WTC11 (cell line): ENCODE results near the gene NME8. TPM values are rescaled to one million over a fixed set of nuclear protein-coding genes. Genes with fewer than 3 reads are reported as not detected.

Source experiments
- ATAC-seq: fragments of 200-7000 bp; cut with Tn5 transposase; 2 replicates; pipeline ENCODE4 v1.10.0; 2021; ENCODE audit warnings: mild to moderate bottlenecking, moderate library complexity
- CTCF ChIA-PET: fragments of 300-600 bp; sonication (Branson Sonifier 250); formaldehyde crosslinking; loops from one replicate; lab custom pipeline; 2021; ENCODE audit warnings: antibody characterized with exemption; lab: Charles Lee
- POLR2A ChIA-PET: fragments of 350-600 bp; sonication (Branson Sonifier 250); formaldehyde crosslinking; loops from one replicate; lab custom pipeline; 2021; ENCODE audit warnings: antibody characterized with exemption; lab: Charles Lee
- DNase-seq: peaks from one replicate; pipeline ENCODE4 v3.0.0; 2021; ENCODE audit warnings: low spot score
- H3K27ac Mint-ChIP-seq: 2 replicates; pipeline ENCODE4 v1.8.0; 2021; ENCODE audit warnings: mixed read lengths
- H3K27me3 Mint-ChIP-seq: 2 replicates; pipeline ENCODE4 v1.8.0; 2021; ENCODE audit warnings: low read depth, mild to moderate bottlenecking, moderate library complexity, mixed read lengths
- H3K36me3 Mint-ChIP-seq: 2 replicates; pipeline ENCODE4 v1.8.0; 2021; ENCODE audit warnings: mixed read lengths
- H3K4me1 Mint-ChIP-seq: 2 replicates; pipeline ENCODE4 v1.8.0; 2022; ENCODE audit warnings: mixed read lengths
- H3K4me3 Mint-ChIP-seq: 2 replicates; pipeline ENCODE4 v1.8.0; 2021; ENCODE audit warnings: mild to moderate bottlenecking, moderate library complexity, mixed read lengths
- H3K9me3 Mint-ChIP-seq: 2 replicates; pipeline ENCODE4 v1.8.0; 2021; ENCODE audit warnings: mixed read lengths
- ATF3 ChIP-seq: sonication (generic); formaldehyde crosslinking; conservative IDR thresholded peaks from 2 replicates; pipeline ENCODE4 v1.8.1; 2022; ENCODE audit warnings: mild to moderate bottlenecking, missing genetic modification reagents
- CBFB ChIP-seq: sonication (generic); formaldehyde crosslinking; IDR thresholded peaks from 2 replicates; pipeline ENCODE4 v1.8.1; 2022; ENCODE audit warnings: mild to moderate bottlenecking, low read depth, missing genetic modification reagents
- CREB1 ChIP-seq: sonication (generic); formaldehyde crosslinking; IDR thresholded peaks from 2 replicates; pipeline ENCODE4 v1.8.0; 2023; ENCODE audit warnings: mild to moderate bottlenecking, missing genetic modification reagents
- CREM ChIP-seq: sonication (generic); formaldehyde crosslinking; IDR thresholded peaks from 2 replicates; pipeline ENCODE4 v1.8.1; 2022; ENCODE audit warnings: mild to moderate bottlenecking, missing genetic modification reagents, moderate library complexity
- ESRRA ChIP-seq: sonication (generic); formaldehyde crosslinking; IDR thresholded peaks from 2 replicates; pipeline ENCODE4 v1.8.1; 2022; ENCODE audit warnings: mild to moderate bottlenecking, missing genetic modification reagents, borderline replicate concordance
- ETV6 ChIP-seq: sonication (generic); formaldehyde crosslinking; IDR thresholded peaks from 2 replicates; pipeline ENCODE4 v1.8.1; 2022; ENCODE audit warnings: mild to moderate bottlenecking, missing genetic modification reagents
- FOXJ3 ChIP-seq: sonication (generic); formaldehyde crosslinking; IDR thresholded peaks from 2 replicates; pipeline ENCODE4 v1.9.0; 2021; ENCODE audit warnings: missing genetic modification reagents, mild to moderate bottlenecking, borderline replicate concordance
- HMGA2 ChIP-seq: fragments of 250-450 bp; sonication (Bioruptor Pico); IDR thresholded peaks from 2 replicates; pipeline ENCODE4 v1.4.0; 2021; ENCODE audit warnings: mild to moderate bottlenecking, moderate library complexity
- JUN ChIP-seq: sonication (generic); formaldehyde crosslinking; IDR thresholded peaks from 2 replicates; pipeline ENCODE4 v1.8.0; 2023; ENCODE audit warnings: mild to moderate bottlenecking, missing genetic modification reagents
- MLX ChIP-seq: sonication (generic); formaldehyde crosslinking; IDR thresholded peaks from 2 replicates; pipeline ENCODE4 v1.8.1; 2023; ENCODE audit warnings: mild to moderate bottlenecking, missing genetic modification reagents, moderate library complexity
- MXD4 ChIP-seq: fragments of 250-450 bp; sonication (Bioruptor Pico); IDR thresholded peaks from 2 replicates; pipeline ENCODE4 v1.8.0; 2021; ENCODE audit warnings: mild to moderate bottlenecking, moderate library complexity, borderline replicate concordance
- NFATC4 ChIP-seq: fragments of 250-450 bp; sonication (Bioruptor Pico); IDR thresholded peaks from 2 replicates; pipeline ENCODE4 v1.9.0; 2021; ENCODE audit warnings: mild to moderate bottlenecking
- NFE2L1 ChIP-seq: sonication (generic); formaldehyde crosslinking; IDR thresholded peaks from 2 replicates; pipeline ENCODE4 v1.8.1; 2023; ENCODE audit warnings: missing genetic modification reagents
- NR3C1 ChIP-seq: sonication (generic); formaldehyde crosslinking; conservative IDR thresholded peaks from 2 replicates; pipeline ENCODE4 v1.8.1; 2023; ENCODE audit warnings: low read depth, mild to moderate bottlenecking, missing genetic modification reagents
- PRDM15 ChIP-seq: sonication (generic); formaldehyde crosslinking; IDR thresholded peaks from 2 replicates; pipeline ENCODE4 v1.8.0; 2022; ENCODE audit warnings: missing genetic modification reagents
- PRRX2 ChIP-seq: fragments of 250-450 bp; sonication (Bioruptor Pico); IDR thresholded peaks from 2 replicates; pipeline ENCODE4 v1.8.0; 2021; ENCODE audit warnings: mild to moderate bottlenecking
- RELA ChIP-seq: sonication (generic); formaldehyde crosslinking; IDR thresholded peaks from 2 replicates; pipeline ENCODE4 v1.8.1; 2022; ENCODE audit warnings: missing genetic modification reagents, mild to moderate bottlenecking, borderline replicate concordance
- SMAD4 ChIP-seq: sonication (generic); formaldehyde crosslinking; IDR thresholded peaks from 2 replicates; pipeline ENCODE4 v1.8.0; 2022; ENCODE audit warnings: mild to moderate bottlenecking, missing genetic modification reagents
- STAT6 ChIP-seq: sonication (generic); formaldehyde crosslinking; conservative IDR thresholded peaks from 2 replicates; pipeline ENCODE4 v1.8.1; 2023; ENCODE audit warnings: mild to moderate bottlenecking, low read depth, missing genetic modification reagents, moderate library complexity
- USF1 ChIP-seq: sonication (generic); formaldehyde crosslinking; IDR thresholded peaks from 2 replicates; pipeline ENCODE4 v1.8.0; 2022; ENCODE audit warnings: mild to moderate bottlenecking, missing genetic modification reagents
- ZBTB21 ChIP-seq: sonication (generic); formaldehyde crosslinking; IDR thresholded peaks from 2 replicates; pipeline ENCODE4 v1.8.1; 2023; ENCODE audit warnings: mild to moderate bottlenecking, missing genetic modification reagents, borderline replicate concordance
- ZBTB43 ChIP-seq: sonication (generic); formaldehyde crosslinking; IDR thresholded peaks from 2 replicates; pipeline ENCODE4 v1.8.1; 2023; ENCODE audit warnings: mild to moderate bottlenecking, missing genetic modification reagents
- ZMAT4 ChIP-seq: fragments of 250-450 bp; sonication (Bioruptor Pico); IDR thresholded peaks from 2 replicates; pipeline ENCODE4 v1.9.0; 2021; ENCODE audit warnings: mild to moderate bottlenecking
- ZNF671 ChIP-seq: fragments of 250-450 bp; sonication (Bioruptor Pico); IDR thresholded peaks from 2 replicates; pipeline ENCODE4 v1.8.0; 2021; ENCODE audit warnings: mild to moderate bottlenecking
- total RNA-seq: library from RNA; stranded (reverse); gene quantifications from 3 replicates; pipeline ENCODE4 v1.2.3, GENCODE V29; 2021

NME8 gene
- total RNA-seq, 1 experiment from 2014 or later: 1.0 TPM

GRCh38 chr7:37945336-37945735, 96.9 kb downstream of the NME8 start (continued):
- TF ChIP-seq ZBTB43 (CRISPR knock-in tag) (no peak), USF1 (CRISPR knock-in tag) (no peak)
- TF ChIP-seq, all 79 proteins: peak for 0

GRCh38 chr7:37947138-37947940, 98.9 kb downstream of the NME8 start:
- no peaks in the 10 kb centered on the region for H3K27me3 Mint-ChIP-seq
- POLR2A ChIA-PET: no interaction called here
- no peak overlapping the region for H3K4me3 Mint-ChIP-seq
- H3K27ac Mint-ChIP-seq: no peak overlapping the region
- H3K4me1 Mint-ChIP-seq: peaks cover 12% of the 10 kb centered on the region
- CTCF ChIA-PET: interaction anchor here (1.1 to 2.0 kb wide), 3 partner anchors 29 to 268 kb away, joined by 3 to 8 read pairs (median 4); partner anchors contain the start of gene SFRP4
- H3K36me3 Mint-ChIP-seq: no peaks in the 10 kb centered on the region
- ATAC-seq: no peak
- DNase-seq: no peak
- no peak for TF ChIP-seq CREM
- TF ChIP-seq ZNF671 (CRISPR knock-in tag): no peak
- TF ChIP-seq NR3C1 (CRISPR knock-in tag): no peak
- no peak for TF ChIP-seq STAT6 (CRISPR knock-in tag)
- no peak for TF ChIP-seq MLX
- no peak for TF ChIP-seq ATF3 (CRISPR knock-in tag)
- no peak for TF ChIP-seq NFATC4 (CRISPR knock-in tag)
- no peak for TF ChIP-seq CREB1
- TF ChIP-seq JUN: no peak
- no peak for TF ChIP-seq ESRRA (CRISPR knock-in tag)
- no peak for TF ChIP-seq USF1 (CRISPR knock-in tag)
- TF ChIP-seq ZMAT4 (CRISPR knock-in tag): no peak
- no peak for TF ChIP-seq FOXJ3 (CRISPR knock-in tag)
- H3K9me3 Mint-ChIP-seq: peaks cover 4% of the 10 kb centered on the region

GRCh38 chr7:37947941-37948210, 99.5 kb downstream of the NME8 start:
- CTCF ChIA-PET: interaction anchor here (1.1 to 2.0 kb wide), 3 partner anchors 30 to 268 kb away, joined by 3 to 8 read pairs (median 4); partner anchors contain the start of gene SFRP4
- no peaks in the 10 kb centered on the region for H3K36me3 Mint-ChIP-seq
- POLR2A ChIA-PET: no interaction called here
- ATAC-seq (no peak), DNase-seq (no peak)
- peaks cover 9% of the 10 kb centered on the region for H3K4me1 Mint-ChIP-seq
- H3K27me3 Mint-ChIP-seq: no peaks in the 10 kb centered on the region
- no peak overlapping the region for H3K27ac Mint-ChIP-seq
- H3K9me3 Mint-ChIP-seq: peaks cover 4% of the 10 kb centered on the region
- no peak overlapping the region for H3K4me3 Mint-ChIP-seq
- no peak for TF ChIP-seq PRRX2 (CRISPR knock-in tag)
- TF ChIP-seq CREM: no peak
- no peak for TF ChIP-seq CBFB
- no peak for TF ChIP-seq HMGA2 (CRISPR knock-in tag)
- TF ChIP-seq RELA (CRISPR knock-in tag): no peak
- TF ChIP-seq NFE2L1 (CRISPR knock-in tag): no peak
- no peak for TF ChIP-seq ETV6 (CRISPR knock-in tag)
- no peak for TF ChIP-seq ZBTB21 (CRISPR knock-in tag)
- TF ChIP-seq PRDM15 (CRISPR knock-in tag): no peak
- no peak for TF ChIP-seq SMAD4 (CRISPR knock-in tag)
- no peak for TF ChIP-seq MXD4 (CRISPR knock-in tag)
